Kidney capillary endothelial cell (primary cell): Measurements from ENCODE around the gene NARF.
"Not testable (repeated sequence)": the region's sequence is repeated elsewhere in the genome, so short reads cannot be mapped to it uniquely, and the experiment has no call there.

Experiments
- DNase-seq: peaks from one replicate; pipeline ENCODE4 v3.0.0-alpha.2; 2018; ENCODE audit warnings: low spot score

The NARF gene

GRCh38 chr17:82536512-82537201 lies 78.1 kb downstream of the NARF start:
- no peak for DNase-seq

- DNase-seq: not testable (repeated sequence)
Observed at GRCh38 chr17:82537228-82537627, 78.7 kb downstream of the NARF start.

GRCh38 chr17:82539076-82539475 lies 80.5 kb downstream of the NARF start:
- not testable (repeated sequence) for DNase-seq
